Inflammatory macrophage (primary cell): ENCODE measurements around the gene ZFR2.
"Not testable (repeated sequence)": the region's sequence is repeated elsewhere in the genome, so short reads cannot be mapped to it uniquely, and the experiment has no call there.

Source experiments
- DNase-seq, 2 donors: peaks; one replicate each; pipeline ENCODE4 v3.0.0-alpha.2; 2020 to 2022
- total RNA-seq, 18 experiments: gene quantifications; one replicate each; lab custom pipeline; 2026; ENCODE audit warnings: mixed read lengths in 6 of 18, inconsistent platforms in 2 of 18; lab: John Stamatoyannopoulos, UW

Gene ZFR2
- 0 to 0.24 (median 0.07) reads per million in 18 experiments for total RNA-seq

GRCh38 chr19:3868770-3869456 lies at the start of gene ZFR2:
Gene ZFR2, minus strand, starts transcription at chr19:3869038. Its CDS starts 21 bp downstream, at chr19:3869017.
- DNase-seq: no peak

DNA sequence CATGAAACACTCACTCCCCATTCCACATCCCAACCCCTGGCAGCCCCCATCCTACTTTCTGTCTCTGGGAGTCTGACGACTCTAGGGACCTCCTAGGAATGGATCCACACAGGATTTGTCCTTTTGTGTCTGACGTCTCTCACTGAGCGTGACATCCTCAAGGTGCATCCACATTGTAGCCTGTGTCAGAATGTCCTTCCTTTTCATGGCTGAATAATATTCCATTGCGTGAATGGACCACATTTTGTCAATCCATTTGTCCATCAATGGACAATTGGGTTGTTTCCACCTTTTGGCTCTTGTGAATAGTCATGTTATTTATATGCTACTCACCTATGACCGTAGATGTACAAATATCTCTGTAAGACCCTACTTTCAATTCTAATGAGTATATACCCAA lies 47.2 kb upstream of the ZFR2 start:
- no peak for DNase-seq

DNA sequence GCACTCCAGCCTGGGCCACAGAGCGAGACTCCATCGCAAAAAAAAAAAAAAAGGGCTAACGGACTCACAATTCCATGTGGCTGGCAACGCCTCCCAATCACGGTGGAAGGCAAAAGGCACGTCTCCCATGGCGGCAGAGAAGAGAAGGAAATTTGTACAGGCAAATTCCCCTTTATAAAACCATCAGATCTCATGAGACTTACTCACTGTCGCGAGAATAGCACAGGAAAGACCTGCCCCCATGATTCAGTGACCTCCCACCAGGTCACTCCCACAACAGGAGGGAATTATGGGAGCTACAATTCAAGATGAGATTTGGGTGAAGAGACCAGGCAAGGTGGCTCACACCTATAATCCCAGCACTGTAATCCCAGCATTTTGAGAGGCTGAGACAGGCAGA lies 45.4 kb upstream of the ZFR2 start:
- no peak for DNase-seq

- no peak for DNase-seq
These were observed 41.3 kb upstream of the ZFR2 start for GRCh38 chr19:3910105-3910504.

- no peak for DNase-seq
These were observed 39.6 kb upstream of the ZFR2 start for GRCh38 chr19:3908266-3909054.

- DNase-seq: no peak
These were observed 38.9 kb upstream of the ZFR2 start for GRCh38 chr19:3907626-3908265.

GRCh38 chr19:3904233-3904632 lies 35.4 kb upstream of the ZFR2 start:
- DNase-seq: no peak

GRCh38 chr19:3902317-3902973 lies 33.6 kb upstream of the ZFR2 start:
- no peak for DNase-seq

- no peak for DNase-seq
These were observed 30.9 kb upstream of the ZFR2 start for GRCh38 chr19:3899531-3900294.

DNA sequence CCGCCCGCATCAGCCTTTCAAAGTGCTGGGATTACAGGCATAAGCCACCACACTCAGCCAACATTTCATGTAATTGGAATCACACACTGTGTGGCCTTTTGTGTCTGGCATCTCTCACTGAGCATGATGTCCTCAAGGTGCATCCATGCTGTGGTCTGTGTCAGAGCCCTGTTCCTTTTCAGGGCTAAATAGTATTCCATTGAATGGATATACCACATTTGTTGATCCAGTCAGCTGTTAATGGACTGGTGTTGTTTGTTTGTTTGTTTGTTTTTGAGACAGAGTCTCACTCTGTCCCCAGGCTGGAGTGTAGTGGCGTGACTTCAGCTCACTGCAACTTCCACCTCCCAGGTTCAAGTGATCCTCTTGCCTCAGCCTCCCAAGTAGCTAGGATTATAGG lies 29.6 kb upstream of the ZFR2 start:
- DNase-seq: no peak

DNA sequence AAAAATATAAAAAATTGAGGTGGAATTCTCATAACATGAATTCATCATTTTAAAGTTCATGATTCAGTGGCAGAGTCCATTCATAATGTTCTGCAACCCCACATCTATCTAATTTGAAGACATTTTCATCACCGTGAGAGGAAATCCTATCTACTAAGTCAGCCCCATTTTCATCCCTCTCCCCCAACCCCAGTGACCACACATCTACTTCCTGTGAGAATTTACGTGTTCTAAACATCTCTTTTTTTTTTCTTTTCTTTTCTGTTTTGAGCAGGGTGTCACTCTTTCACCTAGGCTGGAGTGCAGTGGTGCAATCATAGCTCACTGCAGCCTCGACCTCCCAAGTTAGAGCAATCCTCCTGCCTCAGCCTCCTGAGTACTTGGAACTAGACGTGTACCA lies 29.1 kb upstream of the ZFR2 start:
- DNase-seq: no peak

- DNase-seq: no peak
These were observed 26.9 kb upstream of the ZFR2 start for GRCh38 chr19:3895788-3896187.

GRCh38 chr19:3894959-3895358 lies 26.1 kb upstream of the ZFR2 start:
- not testable (repeated sequence) for DNase-seq

- no peak for DNase-seq
These were observed 24.8 kb upstream of the ZFR2 start for GRCh38 chr19:3893509-3894179.

DNA sequence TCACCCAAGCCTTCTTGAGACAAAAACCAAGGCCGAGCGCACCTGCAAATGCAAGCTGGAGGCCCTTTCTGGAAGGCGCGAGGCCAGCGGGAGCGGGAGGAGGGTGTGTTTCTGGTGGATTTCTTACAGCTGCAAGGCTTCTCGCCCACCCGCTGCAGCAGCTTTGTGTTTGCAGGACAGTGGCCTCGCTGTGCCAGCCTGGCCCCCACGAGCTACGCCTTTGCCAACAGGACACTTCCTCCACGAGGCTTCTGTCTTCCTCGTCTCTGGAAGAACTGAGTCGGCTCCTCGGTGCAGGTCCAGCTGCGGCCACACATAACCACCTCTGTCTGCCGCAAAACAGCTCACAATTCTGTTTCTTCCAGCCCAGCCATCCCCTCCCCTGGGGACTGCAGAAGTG lies 21.8 kb upstream of the ZFR2 start:
- no peak for DNase-seq

DNA sequence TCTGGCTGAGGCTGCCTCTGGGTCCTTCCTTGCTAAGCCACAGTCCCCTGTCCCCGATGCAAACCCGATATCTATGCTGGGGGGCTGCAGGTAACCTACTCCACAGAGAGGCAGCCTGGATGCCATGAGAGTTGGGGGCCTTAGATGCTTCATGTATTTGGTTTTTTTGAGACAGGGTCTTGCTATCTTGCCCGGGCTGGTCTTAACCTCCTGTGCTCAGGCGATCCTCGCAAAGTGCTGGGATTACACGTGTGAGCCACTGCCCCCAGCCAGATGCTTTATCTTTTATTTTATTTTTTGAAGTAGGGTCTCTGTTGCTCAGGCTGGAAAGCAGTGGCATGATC lies 13.2 kb upstream of the ZFR2 start:
- DNase-seq: no peak

DNA sequence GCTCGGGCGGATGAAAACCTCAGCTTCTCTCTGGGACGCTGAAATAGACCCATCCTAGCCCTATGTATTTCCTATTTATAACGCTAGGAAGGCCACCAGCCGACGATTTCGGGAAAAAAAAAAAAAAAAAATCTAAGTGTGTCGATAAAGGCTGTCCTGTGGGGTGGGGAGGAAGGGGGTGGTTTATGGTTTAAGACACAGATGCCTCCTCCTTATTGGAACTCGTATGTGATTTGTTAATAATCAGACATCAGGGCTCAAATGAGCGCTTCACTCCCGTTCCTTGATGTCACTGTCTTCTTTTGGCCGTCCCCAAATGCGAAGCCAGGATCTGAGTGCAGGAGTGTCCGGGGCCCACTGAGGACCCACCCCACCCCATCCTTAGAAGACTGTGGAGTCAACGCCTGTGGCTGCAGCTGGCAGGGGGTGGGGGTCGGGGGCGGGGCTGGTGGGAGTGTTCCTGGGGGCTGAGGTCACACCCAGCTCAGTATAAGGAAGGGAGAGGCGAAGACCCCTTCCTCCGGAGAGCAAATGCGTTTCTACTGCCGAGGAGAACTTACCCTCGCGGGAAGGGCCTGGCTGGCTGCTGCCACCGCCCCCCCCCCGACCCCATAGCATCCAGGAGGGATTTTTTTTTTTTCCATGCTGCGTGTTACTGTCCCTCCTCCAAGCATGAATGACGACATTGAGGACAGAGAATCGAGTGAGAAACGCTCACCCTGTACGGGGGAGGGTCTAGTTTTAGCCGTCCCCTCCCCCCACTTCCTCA lies 12.6 kb upstream of the ZFR2 start:
- peak in 1 of 2 donors; percentile 4 for DNase-seq

- DNase-seq: no peak
These were observed 11.8 kb upstream of the ZFR2 start, which contains the start of gene ATCAY for GRCh38 chr19:3880471-3881271. Gene ATCAY, plus strand, starts transcription at chr19:3880685. Its CDS starts 5,083 bp downstream, at chr19:3885768.

DNA sequence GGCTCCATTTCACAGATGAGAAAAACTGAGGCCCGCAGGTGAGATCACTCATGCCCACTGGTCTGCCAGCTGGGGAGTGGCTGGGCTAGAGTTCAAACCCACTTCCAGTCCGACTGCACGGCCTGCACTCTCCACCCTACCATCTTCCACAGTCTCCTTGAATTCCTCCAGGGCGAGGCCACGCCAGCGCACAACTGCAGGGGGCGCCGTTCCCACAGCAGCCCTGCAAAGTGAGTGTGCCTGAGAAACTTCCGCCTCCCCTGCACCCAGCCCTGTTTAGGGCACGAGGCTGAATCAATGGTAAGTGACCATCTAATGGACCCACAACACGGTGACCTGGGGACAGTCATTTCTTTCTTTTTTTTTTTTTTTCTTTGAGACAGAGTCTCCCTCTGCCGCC lies 10.8 kb upstream of the ZFR2 start:
- DNase-seq: no peak

- not testable (repeated sequence) for DNase-seq
These were observed 5.9 kb upstream of the ZFR2 start for GRCh38 chr19:3874695-3875094.
